Subcutaneous adipose tissue (tissue), 4 donors: ENCODE measurements around the gene TPGS1. TPM values are rescaled to one million over a fixed set of nuclear protein-coding genes. Genes with fewer than 3 reads are reported as not detected.

ENCODE experiments used
- total RNA-seq, 4 donors: library from RNA; depleted of rRNA; stranded (reverse); fragments of >200 nt; gene quantifications; one replicate each; pipeline ENCODE4 v1.1.0, GENCODE V29; 2016
- TF ChIP-seq, protein P1 (sequence below): fragments of 450-650 bp; IDR thresholded peaks from one replicate; pipeline ENCODE4 v1.5.1; 2016; ENCODE audit warnings: low read depth, mild to moderate bottlenecking, control low read depth, antibody characterized with exemption, moderate library complexity

TPGS1 gene
- total RNA-seq, 4 donors from 2014 or later: 9.1 to 54.1 (median 41.5) TPM

DNA sequence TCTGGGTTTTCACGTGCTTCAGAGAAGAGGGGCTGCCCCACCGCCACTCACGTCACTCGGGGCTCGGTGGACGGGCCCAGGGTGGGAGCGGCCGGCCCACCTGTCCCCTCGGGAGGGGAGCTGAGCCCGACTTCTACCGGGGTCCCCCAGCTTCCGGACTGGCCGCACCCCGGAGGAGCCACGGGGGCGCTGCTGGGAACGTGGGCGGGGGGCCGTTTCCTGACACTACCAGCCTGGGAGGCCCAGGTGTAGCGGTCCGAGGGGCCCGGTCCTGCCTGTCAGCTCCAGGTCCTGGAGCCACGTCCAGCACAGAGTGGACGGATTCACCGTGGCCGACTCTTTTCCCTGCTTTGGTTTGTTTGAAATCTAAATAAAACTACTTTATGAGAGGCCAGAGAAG, 34.4 kb downstream of the TPGS1 start:
- TF ChIP-seq, protein P1, sequence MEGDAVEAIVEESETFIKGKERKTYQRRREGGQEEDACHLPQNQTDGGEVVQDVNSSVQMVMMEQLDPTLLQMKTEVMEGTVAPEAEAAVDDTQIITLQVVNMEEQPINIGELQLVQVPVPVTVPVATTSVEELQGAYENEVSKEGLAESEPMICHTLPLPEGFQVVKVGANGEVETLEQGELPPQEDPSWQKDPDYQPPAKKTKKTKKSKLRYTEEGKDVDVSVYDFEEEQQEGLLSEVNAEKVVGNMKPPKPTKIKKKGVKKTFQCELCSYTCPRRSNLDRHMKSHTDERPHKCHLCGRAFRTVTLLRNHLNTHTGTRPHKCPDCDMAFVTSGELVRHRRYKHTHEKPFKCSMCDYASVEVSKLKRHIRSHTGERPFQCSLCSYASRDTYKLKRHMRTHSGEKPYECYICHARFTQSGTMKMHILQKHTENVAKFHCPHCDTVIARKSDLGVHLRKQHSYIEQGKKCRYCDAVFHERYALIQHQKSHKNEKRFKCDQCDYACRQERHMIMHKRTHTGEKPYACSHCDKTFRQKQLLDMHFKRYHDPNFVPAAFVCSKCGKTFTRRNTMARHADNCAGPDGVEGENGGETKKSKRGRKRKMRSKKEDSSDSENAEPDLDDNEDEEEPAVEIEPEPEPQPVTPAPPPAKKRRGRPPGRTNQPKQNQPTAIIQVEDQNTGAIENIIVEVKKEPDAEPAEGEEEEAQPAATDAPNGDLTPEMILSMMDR: no peak

DNA sequence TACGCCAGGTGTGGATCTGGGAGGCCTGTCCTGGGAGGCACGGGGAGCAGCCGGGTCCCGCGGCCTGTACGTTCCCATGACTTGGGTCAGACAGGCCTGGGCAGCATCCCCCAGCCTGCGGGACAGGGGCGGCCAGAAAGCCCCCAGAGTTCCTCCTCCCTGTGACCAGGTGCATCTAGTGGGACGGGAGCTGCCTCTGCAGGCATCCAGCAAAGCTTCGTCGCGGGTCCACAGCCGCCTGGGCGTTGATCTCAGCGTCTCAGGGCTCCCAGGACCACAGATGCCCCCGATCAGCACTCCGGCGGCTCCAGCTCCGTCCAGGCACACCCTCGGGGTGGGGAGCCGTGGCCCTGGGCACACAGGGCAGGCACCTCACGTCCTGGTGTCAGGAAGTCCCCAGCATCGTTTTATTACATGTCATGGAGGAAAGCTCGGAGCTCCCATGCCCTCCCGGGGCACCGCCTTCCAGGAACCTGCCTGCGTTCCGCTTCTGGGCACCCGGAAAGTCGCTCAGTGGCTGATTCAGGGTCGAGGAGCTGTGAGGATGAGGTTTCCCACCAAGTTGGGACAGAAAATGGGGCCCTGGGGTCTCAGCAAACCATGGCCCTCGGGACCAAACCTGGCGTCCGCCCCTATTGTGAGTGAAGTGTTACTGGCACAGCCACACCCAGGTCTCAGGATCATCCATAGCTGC, 35.0 kb downstream of the TPGS1 start:
- TF ChIP-seq, protein P1: no peak

DNA sequence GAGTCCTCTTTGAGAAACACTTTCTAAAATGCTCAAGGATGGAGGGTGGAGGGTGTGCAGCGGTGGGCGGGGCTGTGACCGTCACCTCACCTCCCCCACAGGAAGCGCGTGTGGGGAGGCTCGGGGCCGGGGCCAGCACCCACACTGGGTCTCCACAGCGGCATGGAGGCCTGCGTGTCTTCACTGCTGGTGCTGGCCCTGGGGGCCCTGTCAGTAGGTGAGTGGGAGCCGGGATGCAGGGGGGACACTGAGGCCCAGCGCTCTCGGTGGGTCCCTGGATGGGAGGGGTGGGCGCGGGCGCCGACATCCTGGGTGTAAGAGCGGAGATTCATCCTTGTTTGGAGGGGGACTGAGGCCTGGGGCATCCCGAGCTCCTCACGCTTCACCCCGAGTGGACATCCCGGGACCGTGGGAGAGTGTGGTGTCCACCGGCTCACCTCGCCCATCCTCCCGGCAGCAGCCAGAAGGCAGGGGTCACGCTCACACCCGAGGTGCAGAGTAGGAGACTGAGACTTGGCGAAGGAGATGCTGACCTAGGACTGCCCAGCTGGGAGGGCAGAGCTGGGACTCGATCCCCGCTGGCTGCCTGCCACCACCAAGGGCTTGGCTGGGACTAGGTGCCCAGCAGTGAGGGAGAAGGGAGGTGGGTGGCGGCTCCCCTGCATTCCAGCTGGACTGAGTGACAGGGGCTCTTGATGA, 36.8 kb downstream of the TPGS1 start, which contains the start of gene GZMM:
TSS of gene GZMM (plus strand) at position 144 of the 699 bp plus-strand sequence. CDS start at position 163, 19 bp downstream.
- TF ChIP-seq, protein P1: no peak

DNA sequence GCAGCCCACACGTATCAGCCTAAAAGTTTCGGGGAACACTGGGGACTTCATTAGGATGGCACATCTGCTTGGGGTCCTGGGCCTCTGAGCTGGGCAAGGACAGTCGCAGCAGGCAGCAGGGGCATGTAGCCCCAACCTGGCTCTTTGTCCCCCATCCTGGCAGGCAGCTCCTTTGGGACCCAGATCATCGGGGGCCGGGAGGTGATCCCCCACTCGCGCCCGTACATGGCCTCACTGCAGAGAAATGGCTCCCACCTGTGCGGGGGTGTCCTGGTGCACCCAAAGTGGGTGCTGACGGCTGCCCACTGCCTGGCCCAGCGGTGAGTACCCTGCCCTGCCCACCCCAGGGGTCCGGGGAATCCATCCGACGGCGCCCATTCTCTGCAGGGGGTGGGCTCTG, 39.8 kb downstream of the TPGS1 start:
- TF ChIP-seq, protein P1: no peak

DNA sequence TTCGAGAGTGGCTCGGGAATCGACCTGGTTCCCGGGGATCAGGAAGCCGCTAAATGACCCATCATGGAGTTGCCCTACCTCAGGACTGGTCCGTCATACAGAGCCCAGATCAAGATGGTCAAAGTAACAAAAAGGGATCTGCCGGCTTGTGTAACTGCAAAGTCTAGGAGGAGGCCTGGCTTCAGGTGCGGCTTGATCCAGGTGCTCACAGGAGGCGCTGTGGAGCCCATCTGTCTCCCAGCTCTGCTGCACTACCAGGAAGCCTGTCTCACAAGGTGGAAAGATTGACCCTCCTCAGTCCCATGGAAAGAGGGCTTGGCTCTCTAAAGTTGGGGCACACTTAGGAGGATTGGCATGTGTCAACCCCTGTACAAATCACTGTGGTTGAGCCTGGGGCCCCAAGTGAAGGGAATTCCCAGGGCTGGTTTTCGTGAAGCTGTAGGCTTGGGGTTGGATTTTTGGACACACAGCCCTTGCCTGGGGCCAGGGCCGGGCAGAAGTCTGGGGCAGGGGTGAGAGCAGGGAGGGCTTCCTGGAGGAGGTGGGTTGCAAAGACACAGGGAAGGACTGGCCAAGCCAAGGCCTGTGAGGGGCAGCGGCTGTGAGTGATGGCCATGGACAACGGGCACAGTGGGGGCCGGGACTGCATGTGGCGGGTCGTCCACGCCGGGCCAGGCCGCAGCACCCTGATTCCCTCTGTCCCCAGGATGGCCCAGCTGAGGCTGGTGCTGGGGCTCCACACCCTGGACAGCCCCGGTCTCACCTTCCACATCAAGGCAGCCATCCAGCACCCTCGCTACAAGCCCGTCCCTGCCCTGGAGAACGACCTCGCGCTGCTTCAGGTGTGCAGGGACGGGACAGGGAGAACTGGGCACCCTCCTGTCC, 40.8 kb downstream of the TPGS1 start:
- TF ChIP-seq, protein P1: no peak

DNA sequence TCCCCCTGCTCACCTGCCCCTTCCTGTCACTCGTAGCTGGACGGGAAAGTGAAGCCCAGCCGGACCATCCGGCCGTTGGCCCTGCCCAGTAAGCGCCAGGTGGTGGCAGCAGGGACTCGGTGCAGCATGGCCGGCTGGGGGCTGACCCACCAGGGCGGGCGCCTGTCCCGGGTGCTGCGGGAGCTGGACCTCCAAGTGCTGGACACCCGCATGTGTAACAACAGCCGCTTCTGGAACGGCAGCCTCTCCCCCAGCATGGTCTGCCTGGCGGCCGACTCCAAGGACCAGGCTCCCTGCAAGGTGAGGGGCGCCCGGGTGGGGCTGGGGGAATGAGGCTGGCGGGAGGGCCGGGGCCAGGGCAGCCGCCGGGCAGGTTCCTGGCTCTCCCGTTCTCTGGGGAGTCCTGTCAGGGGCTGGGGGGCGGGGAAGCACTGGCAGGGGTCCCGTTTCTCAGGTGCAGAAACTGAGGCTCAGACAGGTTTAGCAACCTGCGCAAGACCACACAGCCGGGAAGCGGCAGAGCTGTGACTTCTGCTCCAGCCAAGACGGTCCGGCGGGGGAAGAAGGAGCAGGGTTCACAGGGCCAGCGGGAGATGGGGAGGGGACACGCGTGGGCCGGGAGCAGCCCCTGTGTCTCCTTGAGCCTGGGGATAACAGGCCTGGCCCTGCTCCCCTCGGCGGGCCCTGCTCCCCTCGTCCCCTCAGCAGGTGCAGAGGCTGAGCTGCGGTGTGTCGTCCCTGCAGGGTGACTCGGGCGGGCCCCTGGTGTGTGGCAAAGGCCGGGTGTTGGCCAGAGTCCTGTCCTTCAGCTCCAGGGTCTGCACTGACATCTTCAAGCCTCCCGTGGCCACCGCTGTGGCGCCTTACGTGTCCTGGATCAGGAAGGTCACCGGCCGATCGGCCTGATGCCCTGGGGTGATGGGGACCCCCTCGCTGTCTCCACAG, 41.9 kb downstream of the TPGS1 start:
- TF ChIP-seq, protein P1: no peak
